ENCODE measurements around the gene RASAL2. TPM values are rescaled to one million over a fixed set of nuclear protein-coding genes. Genes with fewer than 3 reads are reported as not detected.
"Not testable (repeated sequence)": the region's sequence is repeated elsewhere in the genome, so short reads cannot be mapped to it uniquely, and the experiment has no call there.

The RASAL2 gene
- total RNA-seq, 1 donor from 2014 or later: 44.2 TPM

- Histone ChIP-seq H3K4me2 (ENCODE audit: low read length) (no peak overlapping the region), H2AFZ (ENCODE audit: low read depth, low read length) (no peak overlapping the region), H4K20me1 (ENCODE audit: insufficient read depth, low read length) (peaks cover 4% of the 10 kb centered on the region), H3K27me3 (ENCODE audit: insufficient read depth, low read length) (no peaks in the 10 kb centered on the region), H3K4me3 (ENCODE audit: insufficient read depth, low read depth, low read length) (no peak overlapping the region), H3K9ac (ENCODE audit: low read length) (no peak overlapping the region), H3K9me3 (ENCODE audit: insufficient read depth, low read depth, low read length) (no peaks in the 10 kb centered on the region), H3K4me1 (ENCODE audit: insufficient read depth, low read length) (peaks cover 5% of the 10 kb centered on the region), H3K27ac (ENCODE audit: low read depth, low read length) (no peak overlapping the region), H3K79me2 (ENCODE audit: insufficient read depth, low read length) (peaks cover 28% of the 10 kb centered on the region), H3K36me3 (ENCODE audit: insufficient read depth, low read length) (no peaks in the 10 kb centered on the region)
- no peak for FAIRE-seq
- no peak for DNase-seq (ENCODE audit: low read depth)
- peaks cover 32% of the 10 kb centered on the region for H3K4me1 Mint-ChIP-seq (ENCODE audit: low read depth, unreplicated experiment)
- no peak overlapping the region for H3K27ac Mint-ChIP-seq (ENCODE audit: unreplicated experiment)
- H3K36me3 Mint-ChIP-seq (ENCODE audit: low read depth, unreplicated experiment): peaks cover 4% of the 10 kb centered on the region
- no peak for TF ChIP-seq CTCF (IDR thresholded peaks at IDR 0.05; ENCODE audit: insufficient read depth, low read depth, low read length)
- no peak for TF ChIP-seq EZH2 (IDR thresholded peaks at IDR 0.05; ENCODE audit: insufficient read depth, low read length)
- no peak overlapping the region for H3K4me3 Mint-ChIP-seq (ENCODE audit: unreplicated experiment)
- peaks cover 6% of the 10 kb centered on the region for H3K9me3 Mint-ChIP-seq (ENCODE audit: unreplicated experiment)
- H3K27me3 Mint-ChIP-seq (ENCODE audit: low read depth, unreplicated experiment): no peaks in the 10 kb centered on the region
Observed at GRCh38 chr1:178349801-178350200, 255.9 kb downstream of the RASAL2 start.

GRCh38 chr1:178351911-178352310 is 258.0 kb downstream of the RASAL2 start:
- not testable (repeated sequence) for H3K4me1 ChIP-seq (ENCODE audit: insufficient read depth, low read length); H2AFZ ChIP-seq (ENCODE audit: low read depth, low read length); H3K36me3 ChIP-seq (ENCODE audit: insufficient read depth, low read length); H3K4me3 ChIP-seq (ENCODE audit: insufficient read depth, low read depth, low read length); H3K9me3 ChIP-seq (ENCODE audit: insufficient read depth, low read depth, low read length); H3K27me3 Mint-ChIP-seq (ENCODE audit: low read depth, unreplicated experiment); H3K27ac ChIP-seq (ENCODE audit: low read depth, low read length); H3K9me3 Mint-ChIP-seq (ENCODE audit: unreplicated experiment); H3K36me3 Mint-ChIP-seq (ENCODE audit: low read depth, unreplicated experiment); H3K27me3 ChIP-seq (ENCODE audit: insufficient read depth, low read length); DNase-seq (ENCODE audit: low read depth); FAIRE-seq; H3K9ac ChIP-seq (ENCODE audit: low read length); H3K27ac Mint-ChIP-seq (ENCODE audit: unreplicated experiment); H4K20me1 ChIP-seq (ENCODE audit: insufficient read depth, low read length); H3K4me3 Mint-ChIP-seq (ENCODE audit: unreplicated experiment); H3K4me2 ChIP-seq (ENCODE audit: low read length)
- H3K79me2 ChIP-seq (ENCODE audit: insufficient read depth, low read length): peaks cover 29% of the 10 kb centered on the region
- peaks cover 20% of the 10 kb centered on the region for H3K4me1 Mint-ChIP-seq (ENCODE audit: low read depth, unreplicated experiment)

GRCh38 chr1:178352790-178353416 is 259.0 kb downstream of the RASAL2 start:
- Histone ChIP-seq H3K4me2 (ENCODE audit: low read length) (no peak overlapping the region), H3K27ac (ENCODE audit: low read depth, low read length) (no peak overlapping the region), H4K20me1 (ENCODE audit: insufficient read depth, low read length) (peaks cover 4% of the 10 kb centered on the region), H3K4me1 (ENCODE audit: insufficient read depth, low read length) (no peaks in the 10 kb centered on the region), H3K4me3 (ENCODE audit: insufficient read depth, low read depth, low read length) (no peak overlapping the region), H3K9me3 (ENCODE audit: insufficient read depth, low read depth, low read length) (no peaks in the 10 kb centered on the region), H3K79me2 (ENCODE audit: insufficient read depth, low read length) (peaks cover 23% of the 10 kb centered on the region), H3K9ac (ENCODE audit: low read length) (no peak overlapping the region), H3K36me3 (ENCODE audit: insufficient read depth, low read length) (no peaks in the 10 kb centered on the region), H2AFZ (ENCODE audit: low read depth, low read length) (no peak overlapping the region), H3K27me3 (ENCODE audit: insufficient read depth, low read length) (no peaks in the 10 kb centered on the region)
- Mint-ChIP-seq H3K4me1 (ENCODE audit: low read depth, unreplicated experiment) (peaks cover 20% of the 10 kb centered on the region), H3K4me3 (ENCODE audit: unreplicated experiment) (no peak overlapping the region), H3K36me3 (ENCODE audit: low read depth, unreplicated experiment) (peaks cover 4% of the 10 kb centered on the region), H3K9me3 (ENCODE audit: unreplicated experiment) (peaks cover 6% of the 10 kb centered on the region), H3K27ac (ENCODE audit: unreplicated experiment) (no peak overlapping the region), H3K27me3 (ENCODE audit: low read depth, unreplicated experiment) (no peaks in the 10 kb centered on the region)
- no peak for FAIRE-seq
- DNase-seq (ENCODE audit: low read depth): no peak
- TF ChIP-seq CTCF (IDR thresholded peaks at IDR 0.05; ENCODE audit: insufficient read depth, low read depth, low read length) (no peak), EZH2 (IDR thresholded peaks at IDR 0.05; ENCODE audit: insufficient read depth, low read length) (no peak)
